Thyroid gland (tissue), 4 donors: ENCODE data around the gene WDR45. TPM values are rescaled to one million over a fixed set of nuclear protein-coding genes. Genes with fewer than 3 reads are reported as not detected.

Experiments used
- DNase-seq, 2 donors: peaks; one replicate each; pipeline ENCODE4 v3.0.0-alpha.2; 2019
- H3K27ac ChIP-seq, 3 donors: fragments of 200-600 bp; sonication (generic); 1 replicate in 2 of 3; 2 replicates in 1 of 3; pipeline ENCODE4 v1.5.1; 2016 to 2019; ENCODE audit warnings: mild to moderate bottlenecking in 1 of 3, moderate library complexity in 1 of 3
- H3K27me3 ChIP-seq: fragments of 200-600 bp; sonication (generic); one replicate; pipeline ENCODE4 v1.5.1; 2019
- H3K36me3 ChIP-seq, 2 donors: fragments of 200-600 bp; sonication (generic); one replicate each; pipeline ENCODE4 v1.5.1; 2016 to 2019
- H3K4me1 ChIP-seq, 2 donors: fragments of 200-600 bp; sonication (generic); one replicate each; pipeline ENCODE4 v1.5.1; 2017 to 2019
- H3K4me3 ChIP-seq, 3 donors: fragments of 200-600 bp; sonication (generic); replicated peaks in 1 of 3; 1 replicate in 2 of 3; 2 replicates in 1 of 3; pipeline ENCODE4 v1.5.1; 2016; ENCODE audit warnings: mild to moderate bottlenecking in 1 of 3
- H3K9me3 ChIP-seq: fragments of 200-600 bp; sonication (generic); one replicate; pipeline ENCODE4 v1.5.1; 2017
- CTCF ChIP-seq, 6 experiments: fragments of 200-600 bp in 3 of 6; fragments of 450-650 bp in 3 of 6; sonication (generic) in 3 of 6; IDR thresholded peaks; one replicate each; pipeline ENCODE4 v1.5.1; 2016 to 2019; ENCODE audit warnings: antibody characterized with exemption in 6 of 6, mild to moderate bottlenecking in 2 of 6, inconsistent platforms in 1 of 6, moderate library complexity in 1 of 6
- POLR2A ChIP-seq, 2 donors: fragments of 450-650 bp; IDR thresholded peaks; one replicate each; pipeline ENCODE4 v1.6.1; 2017; ENCODE audit warnings: antibody characterized with exemption in 2 of 2, mild to moderate bottlenecking in 2 of 2, moderate library complexity in 1 of 2
- WGBS, 2 donors: methylation state at CpG; one replicate each; pipeline ENCODE4 v1.1.5; 2017; 5-methylcytosine and 5-hydroxymethylcytosine counted together
- intact Hi-C: fragments of 100-400 bp; cut with DNase I; formaldehyde crosslinking; loops from one replicate; pipeline ENCODE4 v1.15.1; 2023
- total RNA-seq, 4 donors: library from RNA; depleted of rRNA; stranded (reverse); fragments of >200 nt; gene quantifications; one replicate each; pipeline ENCODE4 v1.2.3, GENCODE V29; 2016

Gene WDR45
- total RNA-seq, 4 donors from 2014 or later = 99.8 to 184 (median 106) TPM

- Histone ChIP-seq H3K36me3 (no peaks in the 10 kb centered on the region), H3K4me1 (no peaks in the 10 kb centered on the region), H3K9me3 (no peaks in the 10 kb centered on the region), H3K4me3 (no peak overlapping the region), H3K27ac (no peak overlapping the region), H3K27me3 (no peaks in the 10 kb centered on the region)
- intact Hi-C loops = no loop called here
- no peak for DNase-seq
- no peak for TF ChIP-seq POLR2A (IDR thresholded peaks at IDR 0.05)
- TF ChIP-seq CTCF (IDR thresholded peaks at IDR 0.05) = no peak
- WGBS, 2 donors = 76 to 82% methylated on average over 2 to 3 of the region's 3 CpGs
Observed at GRCh38 chrX:49060914-49061313, 18.8 kb downstream of the WDR45 start.

GRCh38 chrX:49059681-49060085 lies 20.0 kb downstream of the WDR45 start:
- WGBS, 2 donors = 36% methylated on average over 4 of the region's 10 CpGs; no CpG with 5 or more reads in 1 of the 2 donors
- Histone ChIP-seq H3K4me3 (peak overlapping the region in 2 of 3 donors; percentile 6 to 36), H3K4me1 (no peaks in the 10 kb centered on the region), H3K27ac (peak overlapping the region in 1 of 3 donors; percentile 36), H3K36me3 (no peaks in the 10 kb centered on the region), H3K27me3 (no peaks in the 10 kb centered on the region), H3K9me3 (no peaks in the 10 kb centered on the region)
- intact Hi-C loops = no loop called here
- TF ChIP-seq CTCF (IDR thresholded peaks at IDR 0.05) (no peak), POLR2A (IDR thresholded peaks at IDR 0.05) (no peak)
- DNase-seq = peak in 1 of 2 donors; percentile 22

GRCh38 chrX:49059201-49059600 lies 20.5 kb downstream of the WDR45 start:
- H3K4me3 ChIP-seq = peak overlapping the region in 2 of 3 donors; percentile 6 to 36
- H3K4me1 ChIP-seq = no peaks in the 10 kb centered on the region
- peak overlapping the region in 2 of 3 donors; percentile 18 to 36 for H3K27ac ChIP-seq
- TF ChIP-seq POLR2A (IDR thresholded peaks at IDR 0.05) (no peak), CTCF (IDR thresholded peaks at IDR 0.05) (no peak)
- H3K9me3 ChIP-seq = no peaks in the 10 kb centered on the region
- WGBS, 2 donors = 7 to 24% methylated on average over 6 of the region's 6 CpGs
- H3K27me3 ChIP-seq = no peaks in the 10 kb centered on the region
- no peaks in the 10 kb centered on the region for H3K36me3 ChIP-seq
- no peak for DNase-seq
- intact Hi-C loops = no loop called here

GRCh38 chrX:49058794-49059193 lies 20.9 kb downstream of the WDR45 start, which contains the start of gene CCDC120:
Gene CCDC120 (plus strand): TSS chrX:49058999. CDS start chrX:49062042, 3,043 bp downstream.
- TF ChIP-seq POLR2A (IDR thresholded peaks at IDR 0.05) (peak in 1 of 2 donors; percentile 54), CTCF (IDR thresholded peaks at IDR 0.05) (no peak)
- Histone ChIP-seq H3K36me3 (no peaks in the 10 kb centered on the region), H3K4me3 (peak within 1 kb of the TSS in 2 of 3 donors; percentile 6 to 36), H3K27ac (peak within 1 kb of the TSS in 2 of 3 donors; percentile 18 to 36), H3K9me3 (no peaks in the 10 kb centered on the region), H3K27me3 (no peaks in the 10 kb centered on the region), H3K4me1 (no peaks in the 10 kb centered on the region)
- peak; percentile 64 to 65 for DNase-seq
- intact Hi-C loops = no loop called here
- 0% methylated on average over 1 of the region's 5 CpGs for WGBS, 2 donors

- DNase-seq = no peak
- Histone ChIP-seq H3K27me3 (no peaks in the 10 kb centered on the region), H3K27ac (peak overlapping the region; percentile 74 to 84 (median 81)), H3K36me3 (no peaks in the 10 kb centered on the region), H3K4me1 (no peaks in the 10 kb centered on the region), H3K4me3 (peak overlapping the region in 1 of 3 donors; percentile 43), H3K9me3 (no peaks in the 10 kb centered on the region)
- WGBS, 2 donors = 87 to 93% methylated on average over 5 of the region's 5 CpGs
- intact Hi-C loops = no loop called here
- TF ChIP-seq CTCF (IDR thresholded peaks at IDR 0.05) (no peak), POLR2A (IDR thresholded peaks at IDR 0.05) (no peak)
Observed at GRCh38 chrX:49054073-49054762, 25.5 kb downstream of the WDR45 start.
